HG03280 (cell line): ENCODE results near the gene SH3RF3.
"Not testable (repeated sequence)": the region's sequence is repeated elsewhere in the genome, so short reads cannot be mapped to it uniquely, and the experiment has no call there.

Experiments
- ATAC-seq: cut with Tn5 transposase; IDR thresholded peaks from one replicate; pipeline ENCODE4 v1.9.1; 2021; ENCODE audit warnings: mild to moderate bottlenecking, moderate library complexity; ENCODE audit not compliant: unreplicated experiment

Gene SH3RF3

GRCh38 chr2:109117780-109118179 lies 11.2 kb upstream of the SH3RF3 start:
- no peak for ATAC-seq

GRCh38 chr2:109118321-109118720 lies 10.7 kb upstream of the SH3RF3 start:
- ATAC-seq: no peak

- ATAC-seq: no peak
These were observed 8.8 kb upstream of the SH3RF3 start for GRCh38 chr2:109120166-109120565.

GRCh38 chr2:109120686-109121085 lies 8.3 kb upstream of the SH3RF3 start:
- ATAC-seq: not testable (repeated sequence)

GRCh38 chr2:109123586-109124201 lies 5.3 kb upstream of the SH3RF3 start:
- ATAC-seq: no peak

GRCh38 chr2:109124982-109125592 lies 3.9 kb upstream of the SH3RF3 start:
- no peak for ATAC-seq

GRCh38 chr2:109125593-109126500 lies 3.2 kb upstream of the SH3RF3 start:
- no peak for ATAC-seq

- ATAC-seq: no peak
These were observed 2.5 kb upstream of the SH3RF3 start for GRCh38 chr2:109126501-109126860.

GRCh38 chr2:109127556-109127955 lies 1.4 kb upstream of the SH3RF3 start:
- ATAC-seq: no peak

- ATAC-seq: no peak
These were observed 873 bp upstream of the SH3RF3 start for GRCh38 chr2:109128048-109128615.

- ATAC-seq: no peak
These were observed 433 bp downstream of the SH3RF3 start for GRCh38 chr2:109129356-109129920.

GRCh38 chr2:109129921-109130722 lies 1.1 kb downstream of the SH3RF3 start:
- no peak for ATAC-seq

- ATAC-seq: no peak
These were observed 1.7 kb downstream of the SH3RF3 start for GRCh38 chr2:109130723-109130995.

- no peak for ATAC-seq
These were observed 2.8 kb downstream of the SH3RF3 start for GRCh38 chr2:109131777-109132176.

- ATAC-seq: no peak
These were observed 3.6 kb downstream of the SH3RF3 start for GRCh38 chr2:109132626-109133025.

GRCh38 chr2:109133746-109134145 lies 4.7 kb downstream of the SH3RF3 start:
- ATAC-seq: no peak

- ATAC-seq: no peak
These were observed 5.8 kb downstream of the SH3RF3 start for GRCh38 chr2:109134741-109135358.

- ATAC-seq: no peak
These were observed 6.6 kb downstream of the SH3RF3 start for GRCh38 chr2:109135359-109136197.

- ATAC-seq: no peak
These were observed 7.5 kb downstream of the SH3RF3 start for GRCh38 chr2:109136542-109136941.
